DMS53 treated with DMSO at 0.1 percent for 48 hours (cell line): Measurements from ENCODE around the gene COBL.

Experiments used
- DNase-seq: peaks from one replicate; lab custom pipeline; 2025; ENCODE audit not compliant: unreplicated experiment; lab: John Stamatoyannopoulos, UW

The COBL gene

GRCh38 chr7:51278797-51279196 is 37.8 kb downstream of the COBL start:
- DNase-seq: peak; percentile 29

DNA sequence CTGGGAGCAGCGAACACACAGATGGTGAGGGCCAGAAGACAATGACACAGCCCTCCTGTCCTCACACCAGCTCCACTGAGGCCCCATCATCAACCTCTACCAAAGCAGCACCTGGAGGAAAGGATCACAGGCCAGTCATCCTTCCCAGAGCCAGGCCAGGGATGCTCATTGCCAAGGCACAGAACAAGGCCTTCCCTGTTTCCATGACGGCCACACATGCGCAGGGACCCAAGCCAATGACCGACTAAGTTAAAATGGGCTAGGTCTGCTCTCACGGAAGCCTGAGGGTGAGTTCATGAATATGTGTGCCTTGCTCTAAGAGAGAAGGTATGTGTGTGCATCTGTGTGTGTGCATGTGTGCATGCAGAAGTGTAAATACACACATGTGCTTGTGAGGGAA is 39.6 kb downstream of the COBL start:
- no peak for DNase-seq

DNA sequence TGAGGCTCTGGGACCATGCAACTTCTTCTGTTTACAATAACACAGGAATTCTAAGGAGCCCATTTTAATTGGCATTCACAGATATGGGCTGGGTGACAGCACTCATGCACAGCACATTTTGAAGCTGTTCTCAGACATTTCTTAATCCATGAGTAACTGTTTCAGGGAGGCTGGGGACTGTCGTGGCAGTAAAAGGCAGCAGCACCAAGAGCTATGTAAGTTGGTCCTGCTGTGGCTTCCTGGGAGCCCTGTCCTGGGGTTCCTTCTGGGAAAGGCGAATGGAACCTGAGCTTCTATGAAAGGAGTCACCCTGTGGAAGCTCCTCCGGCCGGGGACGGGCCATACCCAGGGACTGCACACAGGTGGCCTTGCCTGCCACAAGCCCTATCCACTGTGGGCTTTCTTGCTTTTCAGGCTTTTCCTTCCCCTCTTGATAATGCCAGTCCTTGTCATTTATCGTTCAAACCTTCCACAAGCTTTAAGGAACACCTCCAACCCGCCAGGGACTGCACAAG is 40.5 kb downstream of the COBL start:
- no peak for DNase-seq

GRCh38 chr7:51275532-51275931 is 41.1 kb downstream of the COBL start:
- no peak for DNase-seq

DNA sequence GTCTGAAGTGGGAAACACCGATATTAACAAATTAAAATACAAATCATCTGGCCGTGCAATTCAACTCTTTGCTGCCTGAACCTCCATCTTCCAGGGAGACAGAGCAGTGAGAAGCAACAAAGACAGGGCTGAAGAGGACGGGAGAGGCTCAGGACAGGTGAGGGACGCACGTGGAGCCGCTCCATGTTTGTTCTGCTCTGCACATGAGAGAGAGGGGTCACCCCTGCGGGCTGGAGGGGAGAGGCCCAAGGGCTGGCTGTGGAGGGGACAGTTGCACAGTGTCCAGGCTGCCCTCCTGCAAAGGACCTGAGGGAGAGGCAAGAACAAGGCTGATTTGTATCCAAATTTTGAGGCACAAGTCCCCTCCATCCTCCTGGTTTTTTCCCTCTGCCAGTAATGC is 41.7 kb downstream of the COBL start:
- DNase-seq: no peak

- no peak for DNase-seq
These were observed 42.6 kb downstream of the COBL start for GRCh38 chr7:51274001-51274400.

DNA sequence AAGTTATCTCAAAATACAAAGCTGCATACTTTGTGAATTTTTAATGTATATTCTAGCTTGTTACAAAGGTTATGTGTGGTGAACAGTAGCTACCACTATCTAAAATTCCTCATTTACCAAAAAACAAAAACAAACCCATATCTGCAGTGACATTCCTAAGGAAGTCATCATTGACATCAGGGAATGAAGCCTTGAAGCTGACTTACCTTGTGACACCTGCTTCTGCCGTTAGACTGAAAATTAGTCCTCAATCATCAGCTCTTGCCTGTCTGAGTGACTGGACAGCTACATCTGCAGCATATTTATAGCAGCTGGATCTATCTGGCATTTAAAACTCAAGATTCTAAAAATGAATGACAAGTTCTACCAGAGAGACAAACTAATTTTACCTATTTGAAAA is 43.2 kb downstream of the COBL start:
- no peak for DNase-seq

GRCh38 chr7:51270965-51271364 is 45.6 kb downstream of the COBL start:
- no peak for DNase-seq

DNA sequence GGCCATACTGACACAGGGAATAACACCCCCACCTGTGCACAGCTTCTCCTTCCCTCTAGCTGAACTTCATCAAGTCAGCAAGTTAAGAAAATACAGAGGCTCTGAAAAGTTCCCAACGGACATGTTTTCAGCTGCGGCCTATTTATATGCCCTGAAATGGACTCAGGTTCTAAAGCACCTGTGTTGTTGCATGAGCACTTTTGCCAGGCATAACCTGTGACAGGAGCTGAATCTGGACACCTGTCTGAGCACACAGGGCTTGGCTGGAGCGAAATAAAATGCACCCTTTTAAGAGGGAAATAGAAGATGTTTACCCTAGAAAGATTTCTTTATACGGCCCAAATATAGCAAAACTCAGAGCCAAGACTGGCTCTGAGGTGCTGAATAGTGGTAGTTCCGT is 46.7 kb downstream of the COBL start:
- no peak for DNase-seq

DNA sequence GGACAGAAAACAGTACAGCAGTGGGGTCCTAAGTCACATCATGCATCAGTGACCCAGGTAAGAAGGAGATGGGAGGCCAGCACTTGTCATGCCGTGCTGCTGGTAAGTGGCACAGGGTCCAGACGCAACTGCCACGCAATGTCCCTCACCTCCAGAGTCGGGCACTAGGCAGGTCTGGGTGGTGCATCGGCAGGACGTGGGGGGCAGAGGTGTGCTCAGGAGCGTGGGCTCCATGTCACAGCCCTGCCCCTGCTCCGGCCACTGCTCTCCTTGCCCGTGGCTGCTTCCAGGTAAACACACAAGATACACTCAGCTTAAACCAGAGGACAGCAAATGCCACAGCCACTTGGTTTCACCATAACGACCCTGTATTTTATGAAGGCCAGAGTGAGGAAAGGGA is 47.3 kb downstream of the COBL start:
- DNase-seq: no peak

DNA sequence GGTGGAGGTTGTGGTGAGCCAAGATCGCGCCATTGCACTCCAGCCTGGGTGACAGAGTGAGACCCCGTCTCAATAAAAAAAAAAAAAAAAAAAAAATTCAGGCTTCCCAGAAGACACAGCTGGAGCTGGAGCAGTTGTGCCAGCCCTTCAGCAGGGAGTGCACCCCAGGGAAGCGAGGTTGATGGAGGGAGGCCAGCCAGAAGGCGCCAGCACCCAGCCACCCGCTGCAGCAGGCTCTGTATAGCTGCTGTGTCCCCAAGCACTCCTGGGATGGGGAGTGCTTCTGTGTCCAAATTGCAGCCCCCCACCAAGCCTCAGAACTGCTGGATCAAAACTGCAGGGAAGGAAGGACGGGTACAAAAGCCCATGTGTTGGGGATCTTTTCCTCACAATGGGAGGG is 47.8 kb downstream of the COBL start:
- no peak for DNase-seq

GRCh38 chr7:51267169-51267568 is 49.4 kb downstream of the COBL start:
- no peak for DNase-seq

DNA sequence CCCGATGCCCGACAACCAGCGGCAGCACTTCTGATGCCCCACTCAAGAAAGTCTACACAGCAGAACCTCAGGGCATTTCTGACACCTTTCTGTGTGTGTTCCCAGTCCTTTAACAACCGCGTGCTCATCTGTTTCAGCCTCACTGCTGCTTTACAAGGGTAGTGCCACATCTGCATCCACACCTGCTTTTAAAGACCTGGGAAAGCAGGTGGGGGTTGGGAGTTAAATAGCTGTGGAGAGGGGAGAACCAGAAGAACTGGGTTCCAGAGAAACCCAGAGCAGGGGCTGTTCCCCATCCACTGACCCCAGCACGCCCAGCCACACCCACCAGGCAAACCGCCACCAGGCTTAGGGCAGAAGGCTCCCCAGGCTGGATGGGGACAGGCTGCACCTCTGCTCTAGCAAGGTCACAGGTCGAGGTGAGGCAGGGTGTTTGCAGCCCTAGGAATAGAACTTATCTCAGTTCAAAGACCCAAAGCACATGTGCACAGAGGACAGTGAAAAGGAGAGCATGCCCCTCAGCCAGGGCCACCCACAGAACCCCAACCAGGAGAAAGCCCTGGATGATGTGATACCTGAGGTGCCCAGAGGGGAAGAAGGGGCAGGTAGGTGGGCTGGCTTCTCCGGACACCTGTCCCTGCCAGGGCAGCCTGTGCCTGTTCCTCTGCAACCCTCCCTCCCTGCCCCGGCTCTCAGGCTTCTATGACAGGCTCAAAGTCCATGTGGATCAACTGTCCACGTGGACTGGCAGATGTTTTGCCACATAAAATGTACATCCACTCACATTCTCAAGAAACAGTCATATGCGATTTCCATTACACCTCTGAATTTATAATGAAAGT is 51.3 kb downstream of the COBL start:
- DNase-seq: peak; percentile 72

GRCh38 chr7:51263631-51264484 is 52.8 kb downstream of the COBL start:
- DNase-seq: peak; percentile 90

GRCh38 chr7:51262796-51263531 is 53.6 kb downstream of the COBL start:
- no peak for DNase-seq

DNA sequence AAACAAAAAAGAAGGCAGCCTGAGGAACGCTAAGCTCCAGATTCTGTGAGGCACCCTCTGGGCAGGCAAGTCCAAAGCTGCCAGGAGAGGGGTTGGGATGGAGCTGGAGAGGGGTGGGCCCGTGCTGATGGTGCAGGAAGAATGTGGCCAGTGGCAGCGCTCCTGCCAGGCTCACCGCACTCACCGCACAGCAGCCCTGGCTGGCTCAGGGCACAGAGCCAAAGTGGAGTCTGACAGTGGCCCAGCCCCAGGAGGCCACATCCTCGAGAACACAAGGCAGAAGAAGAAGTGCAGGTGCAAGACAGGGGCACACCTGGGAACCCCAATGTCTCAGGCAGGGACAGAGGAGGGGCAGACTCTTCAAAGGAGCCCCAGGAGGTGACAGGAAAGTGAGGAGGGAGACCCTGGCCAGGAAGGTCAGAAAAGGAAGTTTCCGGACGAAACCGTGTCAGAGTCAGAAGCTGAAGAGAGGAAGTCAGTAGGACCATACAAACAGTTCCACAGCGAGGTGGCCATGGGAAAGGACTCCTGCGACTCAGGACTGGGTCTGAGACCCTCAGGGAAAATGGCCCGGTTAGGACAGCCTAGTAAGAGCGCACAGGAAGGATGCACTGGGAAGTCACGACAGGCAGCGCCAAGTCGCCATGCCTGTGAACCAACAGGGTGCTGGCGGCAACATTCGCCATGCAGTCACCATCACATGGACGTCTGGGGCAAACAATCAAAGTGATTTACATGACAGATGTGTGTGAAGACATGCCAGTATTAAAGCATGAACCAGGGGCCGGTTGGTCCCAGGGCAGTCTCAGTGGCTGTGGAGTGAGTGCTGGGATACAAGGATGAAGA is 54.4 kb downstream of the COBL start:
- DNase-seq: no peak

DNA sequence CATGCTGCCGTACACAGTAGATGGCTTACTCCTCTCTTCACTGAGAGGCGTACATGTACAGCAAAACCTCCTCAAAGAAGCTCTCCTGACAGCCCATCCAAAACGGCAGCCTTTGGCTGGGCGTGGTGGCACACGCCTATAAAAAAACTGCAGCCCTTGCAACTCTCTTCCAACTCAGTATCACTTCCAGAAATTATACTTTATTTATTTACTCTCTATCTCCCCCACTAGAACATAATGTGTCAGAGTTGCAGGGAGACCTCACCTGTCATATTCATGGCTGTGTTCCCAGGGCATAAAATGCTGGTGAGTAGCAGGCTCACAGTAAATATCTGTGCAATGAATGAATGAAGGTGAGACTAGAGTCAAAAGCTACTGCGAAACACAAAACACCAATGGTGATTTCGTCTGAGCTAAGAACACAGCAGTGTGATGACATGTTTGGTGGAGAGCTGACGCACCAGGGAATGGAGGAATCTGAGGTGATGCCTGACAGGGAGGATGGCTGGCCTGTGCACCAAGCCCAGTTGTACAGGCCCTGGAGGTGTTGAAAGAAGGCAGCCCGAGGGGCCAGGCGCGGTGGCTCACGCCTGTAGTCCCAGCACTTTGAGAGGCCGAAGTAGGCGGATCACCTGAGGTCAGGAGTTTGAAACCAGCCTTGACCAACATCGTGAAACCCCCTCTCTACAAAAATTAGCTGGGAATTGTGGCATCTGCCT is 55.3 kb downstream of the COBL start:
- no peak for DNase-seq

- no peak for DNase-seq
These were observed 56.1 kb downstream of the COBL start for GRCh38 chr7:51260516-51260915.

- no peak for DNase-seq
These were observed 56.8 kb downstream of the COBL start for GRCh38 chr7:51259766-51260165.

- DNase-seq: no peak
These were observed 59.7 kb downstream of the COBL start for GRCh38 chr7:51256916-51257315.
